ENCODE data around the gene NKIRAS1.

The NKIRAS1 gene

DNA sequence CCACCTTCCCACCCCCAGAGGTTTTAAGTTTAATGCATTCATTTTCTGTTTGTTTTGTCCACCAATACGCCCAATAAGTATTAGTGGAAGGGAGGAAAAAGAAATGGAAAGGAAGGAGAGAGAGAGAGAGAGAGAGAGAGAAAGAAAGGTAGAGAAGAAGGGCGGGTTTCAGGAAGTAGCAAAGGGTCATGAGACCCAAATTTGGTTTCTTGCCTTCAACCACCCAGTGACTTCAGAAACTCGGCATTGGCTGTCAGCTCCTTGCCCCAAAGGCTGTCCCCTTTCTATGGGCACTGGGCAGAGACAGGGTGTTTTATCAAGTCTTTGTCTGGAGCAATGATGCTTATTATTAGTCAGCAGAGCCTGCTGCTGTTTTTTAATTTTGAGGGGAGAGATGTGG lies 14.8 kb upstream of the NKIRAS1 start:
- DNase-seq (ENCODE audit: low read depth): no peak

GRCh38 chr3:23928524-23928923 lies 11.7 kb upstream of the NKIRAS1 start:
- H3K4me3 ChIP-seq (ENCODE audit: control insufficient read depth, low read depth, low read length): no peak overlapping the region
- DNase-seq (ENCODE audit: low read depth): no peak
- TF ChIP-seq, protein P1, sequence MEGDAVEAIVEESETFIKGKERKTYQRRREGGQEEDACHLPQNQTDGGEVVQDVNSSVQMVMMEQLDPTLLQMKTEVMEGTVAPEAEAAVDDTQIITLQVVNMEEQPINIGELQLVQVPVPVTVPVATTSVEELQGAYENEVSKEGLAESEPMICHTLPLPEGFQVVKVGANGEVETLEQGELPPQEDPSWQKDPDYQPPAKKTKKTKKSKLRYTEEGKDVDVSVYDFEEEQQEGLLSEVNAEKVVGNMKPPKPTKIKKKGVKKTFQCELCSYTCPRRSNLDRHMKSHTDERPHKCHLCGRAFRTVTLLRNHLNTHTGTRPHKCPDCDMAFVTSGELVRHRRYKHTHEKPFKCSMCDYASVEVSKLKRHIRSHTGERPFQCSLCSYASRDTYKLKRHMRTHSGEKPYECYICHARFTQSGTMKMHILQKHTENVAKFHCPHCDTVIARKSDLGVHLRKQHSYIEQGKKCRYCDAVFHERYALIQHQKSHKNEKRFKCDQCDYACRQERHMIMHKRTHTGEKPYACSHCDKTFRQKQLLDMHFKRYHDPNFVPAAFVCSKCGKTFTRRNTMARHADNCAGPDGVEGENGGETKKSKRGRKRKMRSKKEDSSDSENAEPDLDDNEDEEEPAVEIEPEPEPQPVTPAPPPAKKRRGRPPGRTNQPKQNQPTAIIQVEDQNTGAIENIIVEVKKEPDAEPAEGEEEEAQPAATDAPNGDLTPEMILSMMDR (IDR thresholded peaks at IDR 0.05; ENCODE audit: control insufficient read depth, insufficient read depth, low read depth, low read length, missing control alignments): no peak

More for the DNA sequence above, 14.8 kb upstream of the NKIRAS1 start:
- TF ChIP-seq, protein P1 (IDR thresholded peaks at IDR 0.05; ENCODE audit: control insufficient read depth, insufficient read depth, low read depth, low read length, missing control alignments): no peak
- no peak overlapping the region for H3K4me3 ChIP-seq (ENCODE audit: control insufficient read depth, low read depth, low read length)

GRCh38 chr3:23926736-23927135 lies 9.9 kb upstream of the NKIRAS1 start:
- TF ChIP-seq, protein P1 (IDR thresholded peaks at IDR 0.05; ENCODE audit: control insufficient read depth, insufficient read depth, low read depth, low read length, missing control alignments): peak; percentile 27

DNA sequence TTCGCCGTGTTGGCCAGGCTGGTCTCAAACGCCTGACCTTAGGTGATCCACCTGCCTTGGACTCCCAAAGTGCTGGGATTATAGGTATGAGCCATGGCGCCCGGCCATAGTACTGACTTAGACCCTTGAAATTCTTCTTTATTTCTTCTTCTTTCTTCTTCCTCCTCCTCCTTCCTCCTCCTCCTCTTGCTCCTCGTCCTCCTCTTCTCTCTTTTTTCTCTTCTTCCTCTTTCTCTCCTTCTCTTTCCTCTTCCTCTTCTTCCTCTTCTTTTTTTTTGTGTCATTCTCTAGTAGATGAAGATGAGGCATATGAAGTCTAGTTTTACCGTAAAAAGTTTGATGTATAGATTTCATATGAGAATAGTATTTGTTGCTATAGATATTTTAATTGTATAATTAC lies 9.5 kb upstream of the NKIRAS1 start:
- no peak overlapping the region for H3K4me3 ChIP-seq (ENCODE audit: control insufficient read depth, low read depth, low read length)
- DNase-seq (ENCODE audit: low read depth): no peak
- TF ChIP-seq, protein P1 (IDR thresholded peaks at IDR 0.05; ENCODE audit: control insufficient read depth, insufficient read depth, low read depth, low read length, missing control alignments): no peak

More at GRCh38 chr3:23926736-23927135, 9.9 kb upstream of the NKIRAS1 start:
- DNase-seq (ENCODE audit: low read depth): no peak
- H3K4me3 ChIP-seq (ENCODE audit: control insufficient read depth, low read depth, low read length): no peak overlapping the region

DNA sequence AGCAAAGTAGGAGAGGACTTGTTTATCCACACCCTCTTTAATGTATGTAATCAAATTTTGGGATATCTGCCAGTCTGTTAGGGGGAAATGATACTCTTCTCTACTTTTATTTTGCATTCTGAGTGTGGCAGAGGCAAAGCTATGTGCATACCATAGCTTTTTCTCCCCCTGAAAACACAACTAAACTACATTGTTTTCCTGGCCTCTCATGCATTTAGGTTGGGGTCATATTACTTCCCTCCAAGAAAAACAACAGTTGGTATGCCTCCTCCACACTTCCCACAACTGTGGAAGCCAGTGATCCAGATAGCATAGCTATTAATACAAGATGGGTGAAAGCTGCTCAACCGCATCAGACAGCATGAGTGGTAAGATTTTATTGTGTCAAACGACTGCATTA lies 7.0 kb upstream of the NKIRAS1 start:
- DNase-seq (ENCODE audit: low read depth): no peak

GRCh38 chr3:23921052-23921511 lies 4.3 kb upstream of the NKIRAS1 start:
- DNase-seq (ENCODE audit: low read depth): no peak
- H3K4me3 ChIP-seq (ENCODE audit: control insufficient read depth, low read depth, low read length): no peak overlapping the region
- TF ChIP-seq, protein P1 (IDR thresholded peaks at IDR 0.05; ENCODE audit: control insufficient read depth, insufficient read depth, low read depth, low read length, missing control alignments): no peak

More for the DNA sequence above, 7.0 kb upstream of the NKIRAS1 start:
- no peak overlapping the region for H3K4me3 ChIP-seq (ENCODE audit: control insufficient read depth, low read depth, low read length)
- TF ChIP-seq, protein P1 (IDR thresholded peaks at IDR 0.05; ENCODE audit: control insufficient read depth, insufficient read depth, low read depth, low read length, missing control alignments): no peak
